Measurements from ENCODE around the gene EMILIN2. TPM values are rescaled to one million over a fixed set of nuclear protein-coding genes. Genes with fewer than 3 reads are reported as not detected.

The EMILIN2 gene
- total and polyA plus RNA-seq, 9 of the 15 experiments (the other 6 are each of a cell fraction or from before 2014, with no cell fraction given) = 0.01 to 0.40 (median 0.19) TPM

DNA sequence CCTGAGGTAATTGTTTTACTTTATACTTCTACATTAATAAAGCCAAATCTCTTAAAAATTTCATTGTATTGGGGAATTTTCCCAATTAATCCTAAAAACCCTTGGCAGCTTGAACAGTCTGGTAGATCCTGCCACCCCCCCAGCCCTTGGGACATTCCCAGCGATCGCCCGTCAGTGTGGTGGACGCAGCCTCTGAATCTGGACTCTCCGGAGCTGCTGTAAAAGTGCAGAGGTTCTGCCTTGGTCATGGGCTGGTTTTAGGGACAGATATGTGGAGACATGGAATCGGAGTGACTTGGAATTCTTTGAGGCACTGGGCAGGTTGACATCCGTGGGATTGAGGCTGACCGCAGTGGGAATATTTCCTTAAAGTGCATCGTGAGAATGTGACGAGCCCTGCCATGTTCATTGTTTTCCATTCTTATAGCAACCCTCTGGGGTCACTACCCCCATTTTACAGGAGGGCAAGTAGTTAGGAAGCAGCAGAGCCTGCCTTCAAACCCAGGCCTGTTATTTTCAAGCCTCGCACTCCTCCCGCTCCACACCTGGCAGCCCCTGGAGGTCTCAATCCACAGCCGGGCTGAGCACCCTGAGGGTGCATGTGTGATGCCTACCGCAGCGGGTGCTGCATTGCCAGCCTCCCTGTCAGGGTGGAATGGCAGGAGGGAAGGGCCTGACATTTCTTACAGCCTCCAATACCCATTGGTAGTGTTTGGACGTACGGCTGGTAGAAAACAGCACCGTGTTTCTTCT, 6.5 kb downstream of the EMILIN2 start (continued):
- TF ChIP-seq, protein P1, sequence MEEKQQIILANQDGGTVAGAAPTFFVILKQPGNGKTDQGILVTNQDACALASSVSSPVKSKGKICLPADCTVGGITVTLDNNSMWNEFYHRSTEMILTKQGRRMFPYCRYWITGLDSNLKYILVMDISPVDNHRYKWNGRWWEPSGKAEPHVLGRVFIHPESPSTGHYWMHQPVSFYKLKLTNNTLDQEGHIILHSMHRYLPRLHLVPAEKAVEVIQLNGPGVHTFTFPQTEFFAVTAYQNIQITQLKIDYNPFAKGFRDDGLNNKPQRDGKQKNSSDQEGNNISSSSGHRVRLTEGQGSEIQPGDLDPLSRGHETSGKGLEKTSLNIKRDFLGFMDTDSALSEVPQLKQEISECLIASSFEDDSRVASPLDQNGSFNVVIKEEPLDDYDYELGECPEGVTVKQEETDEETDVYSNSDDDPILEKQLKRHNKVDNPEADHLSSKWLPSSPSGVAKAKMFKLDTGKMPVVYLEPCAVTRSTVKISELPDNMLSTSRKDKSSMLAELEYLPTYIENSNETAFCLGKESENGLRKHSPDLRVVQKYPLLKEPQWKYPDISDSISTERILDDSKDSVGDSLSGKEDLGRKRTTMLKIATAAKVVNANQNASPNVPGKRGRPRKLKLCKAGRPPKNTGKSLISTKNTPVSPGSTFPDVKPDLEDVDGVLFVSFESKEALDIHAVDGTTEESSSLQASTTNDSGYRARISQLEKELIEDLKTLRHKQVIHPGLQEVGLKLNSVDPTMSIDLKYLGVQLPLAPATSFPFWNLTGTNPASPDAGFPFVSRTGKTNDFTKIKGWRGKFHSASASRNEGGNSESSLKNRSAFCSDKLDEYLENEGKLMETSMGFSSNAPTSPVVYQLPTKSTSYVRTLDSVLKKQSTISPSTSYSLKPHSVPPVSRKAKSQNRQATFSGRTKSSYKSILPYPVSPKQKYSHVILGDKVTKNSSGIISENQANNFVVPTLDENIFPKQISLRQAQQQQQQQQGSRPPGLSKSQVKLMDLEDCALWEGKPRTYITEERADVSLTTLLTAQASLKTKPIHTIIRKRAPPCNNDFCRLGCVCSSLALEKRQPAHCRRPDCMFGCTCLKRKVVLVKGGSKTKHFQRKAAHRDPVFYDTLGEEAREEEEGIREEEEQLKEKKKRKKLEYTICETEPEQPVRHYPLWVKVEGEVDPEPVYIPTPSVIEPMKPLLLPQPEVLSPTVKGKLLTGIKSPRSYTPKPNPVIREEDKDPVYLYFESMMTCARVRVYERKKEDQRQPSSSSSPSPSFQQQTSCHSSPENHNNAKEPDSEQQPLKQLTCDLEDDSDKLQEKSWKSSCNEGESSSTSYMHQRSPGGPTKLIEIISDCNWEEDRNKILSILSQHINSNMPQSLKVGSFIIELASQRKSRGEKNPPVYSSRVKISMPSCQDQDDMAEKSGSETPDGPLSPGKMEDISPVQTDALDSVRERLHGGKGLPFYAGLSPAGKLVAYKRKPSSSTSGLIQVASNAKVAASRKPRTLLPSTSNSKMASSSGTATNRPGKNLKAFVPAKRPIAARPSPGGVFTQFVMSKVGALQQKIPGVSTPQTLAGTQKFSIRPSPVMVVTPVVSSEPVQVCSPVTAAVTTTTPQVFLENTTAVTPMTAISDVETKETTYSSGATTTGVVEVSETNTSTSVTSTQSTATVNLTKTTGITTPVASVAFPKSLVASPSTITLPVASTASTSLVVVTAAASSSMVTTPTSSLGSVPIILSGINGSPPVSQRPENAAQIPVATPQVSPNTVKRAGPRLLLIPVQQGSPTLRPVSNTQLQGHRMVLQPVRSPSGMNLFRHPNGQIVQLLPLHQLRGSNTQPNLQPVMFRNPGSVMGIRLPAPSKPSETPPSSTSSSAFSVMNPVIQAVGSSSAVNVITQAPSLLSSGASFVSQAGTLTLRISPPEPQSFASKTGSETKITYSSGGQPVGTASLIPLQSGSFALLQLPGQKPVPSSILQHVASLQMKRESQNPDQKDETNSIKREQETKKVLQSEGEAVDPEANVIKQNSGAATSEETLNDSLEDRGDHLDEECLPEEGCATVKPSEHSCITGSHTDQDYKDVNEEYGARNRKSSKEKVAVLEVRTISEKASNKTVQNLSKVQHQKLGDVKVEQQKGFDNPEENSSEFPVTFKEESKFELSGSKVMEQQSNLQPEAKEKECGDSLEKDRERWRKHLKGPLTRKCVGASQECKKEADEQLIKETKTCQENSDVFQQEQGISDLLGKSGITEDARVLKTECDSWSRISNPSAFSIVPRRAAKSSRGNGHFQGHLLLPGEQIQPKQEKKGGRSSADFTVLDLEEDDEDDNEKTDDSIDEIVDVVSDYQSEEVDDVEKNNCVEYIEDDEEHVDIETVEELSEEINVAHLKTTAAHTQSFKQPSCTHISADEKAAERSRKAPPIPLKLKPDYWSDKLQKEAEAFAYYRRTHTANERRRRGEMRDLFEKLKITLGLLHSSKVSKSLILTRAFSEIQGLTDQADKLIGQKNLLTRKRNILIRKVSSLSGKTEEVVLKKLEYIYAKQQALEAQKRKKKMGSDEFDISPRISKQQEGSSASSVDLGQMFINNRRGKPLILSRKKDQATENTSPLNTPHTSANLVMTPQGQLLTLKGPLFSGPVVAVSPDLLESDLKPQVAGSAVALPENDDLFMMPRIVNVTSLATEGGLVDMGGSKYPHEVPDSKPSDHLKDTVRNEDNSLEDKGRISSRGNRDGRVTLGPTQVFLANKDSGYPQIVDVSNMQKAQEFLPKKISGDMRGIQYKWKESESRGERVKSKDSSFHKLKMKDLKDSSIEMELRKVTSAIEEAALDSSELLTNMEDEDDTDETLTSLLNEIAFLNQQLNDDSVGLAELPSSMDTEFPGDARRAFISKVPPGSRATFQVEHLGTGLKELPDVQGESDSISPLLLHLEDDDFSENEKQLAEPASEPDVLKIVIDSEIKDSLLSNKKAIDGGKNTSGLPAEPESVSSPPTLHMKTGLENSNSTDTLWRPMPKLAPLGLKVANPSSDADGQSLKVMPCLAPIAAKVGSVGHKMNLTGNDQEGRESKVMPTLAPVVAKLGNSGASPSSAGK (IDR thresholded peaks at IDR 0.05) = 0 out of 2 replicates have a peak, but pooled peaks have one; percentile 1
- TF ChIP-seq RBM17 (IDR thresholded peaks at IDR 0.05; ENCODE audit: borderline replicate concordance, low read depth, low read length) (no peak), PCBP2 (IDR thresholded peaks at IDR 0.05; ENCODE audit: low read depth, low read length, poor library complexity, severe bottlenecking) (no peak), ZKSCAN8 (CRISPR knock-in tag; IDR thresholded peaks at IDR 0.05) (no peak), ZNF121 (CRISPR knock-in tag; conservative IDR thresholded peaks at IDR 0.05) (no peak)
- TF ChIP-seq, protein P2, sequence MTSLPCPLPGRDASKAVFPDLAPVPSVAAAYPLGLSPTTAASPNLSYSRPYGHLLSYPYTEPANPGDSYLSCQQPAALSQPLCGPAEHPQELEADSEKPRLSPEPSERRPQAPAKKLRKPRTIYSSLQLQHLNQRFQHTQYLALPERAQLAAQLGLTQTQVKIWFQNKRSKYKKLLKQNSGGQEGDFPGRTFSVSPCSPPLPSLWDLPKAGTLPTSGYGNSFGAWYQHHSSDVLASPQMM (CRISPR knock-in tag; IDR thresholded peaks at IDR 0.05) = no peak
- TF ChIP-seq, protein P3, sequence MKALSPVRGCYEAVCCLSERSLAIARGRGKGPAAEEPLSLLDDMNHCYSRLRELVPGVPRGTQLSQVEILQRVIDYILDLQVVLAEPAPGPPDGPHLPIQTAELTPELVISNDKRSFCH (CRISPR knock-in tag; IDR thresholded peaks at IDR 0.05) = no peak
- TF ChIP-seq, protein P3 (tag; IDR thresholded peaks at IDR 0.05) = peak; percentile 72
- TF ChIP-seq, protein P4, sequence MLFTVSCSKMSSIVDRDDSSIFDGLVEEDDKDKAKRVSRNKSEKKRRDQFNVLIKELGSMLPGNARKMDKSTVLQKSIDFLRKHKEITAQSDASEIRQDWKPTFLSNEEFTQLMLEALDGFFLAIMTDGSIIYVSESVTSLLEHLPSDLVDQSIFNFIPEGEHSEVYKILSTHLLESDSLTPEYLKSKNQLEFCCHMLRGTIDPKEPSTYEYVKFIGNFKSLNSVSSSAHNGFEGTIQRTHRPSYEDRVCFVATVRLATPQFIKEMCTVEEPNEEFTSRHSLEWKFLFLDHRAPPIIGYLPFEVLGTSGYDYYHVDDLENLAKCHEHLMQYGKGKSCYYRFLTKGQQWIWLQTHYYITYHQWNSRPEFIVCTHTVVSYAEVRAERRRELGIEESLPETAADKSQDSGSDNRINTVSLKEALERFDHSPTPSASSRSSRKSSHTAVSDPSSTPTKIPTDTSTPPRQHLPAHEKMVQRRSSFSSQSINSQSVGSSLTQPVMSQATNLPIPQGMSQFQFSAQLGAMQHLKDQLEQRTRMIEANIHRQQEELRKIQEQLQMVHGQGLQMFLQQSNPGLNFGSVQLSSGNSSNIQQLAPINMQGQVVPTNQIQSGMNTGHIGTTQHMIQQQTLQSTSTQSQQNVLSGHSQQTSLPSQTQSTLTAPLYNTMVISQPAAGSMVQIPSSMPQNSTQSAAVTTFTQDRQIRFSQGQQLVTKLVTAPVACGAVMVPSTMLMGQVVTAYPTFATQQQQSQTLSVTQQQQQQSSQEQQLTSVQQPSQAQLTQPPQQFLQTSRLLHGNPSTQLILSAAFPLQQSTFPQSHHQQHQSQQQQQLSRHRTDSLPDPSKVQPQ (CRISPR knock-in tag; IDR thresholded peaks at IDR 0.05; ENCODE audit: borderline replicate concordance) = no peak
